ENCODE data around the gene PMPCA.

Gene PMPCA

GRCh38 chr9:136381311-136381710, 29.1 kb upstream of the PMPCA start:
- POLR2A ChIA-PET: no interaction called here
- H3K4me3 ChIP-seq (ENCODE audit: low read depth, low read length): no peak overlapping the region
- DNase-seq (ENCODE audit: low read depth, low spot score): no peak
- CTCF ChIA-PET: interaction anchor here (0.7 to 1.6 kb wide), 4 partner anchors 10 to 19 kb away, joined by 3 to 5 read pairs (median 3); no protein-coding TSS in a partner anchor
- no peak for TF ChIP-seq CTCF (IDR thresholded peaks at IDR 0.05; ENCODE audit: insufficient read depth, low read length, missing control alignments)

- DNase-seq (ENCODE audit: low read depth, low spot score): no peak
- CTCF ChIA-PET: interaction anchor here (0.7 to 1.6 kb wide), 5 partner anchors 9 to 69 kb away, joined by 3 to 5 read pairs (median 3); no protein-coding TSS in a partner anchor
- POLR2A ChIA-PET: no interaction called here
- no peak for TF ChIP-seq CTCF (IDR thresholded peaks at IDR 0.05; ENCODE audit: insufficient read depth, low read length, missing control alignments)
- no peak overlapping the region for H3K4me3 ChIP-seq (ENCODE audit: low read depth, low read length)
Measured at GRCh38 chr9:136381966-136382513, 28.4 kb upstream of the PMPCA start.

GRCh38 chr9:136383436-136383835, 27.0 kb upstream of the PMPCA start:
- TF ChIP-seq CTCF (IDR thresholded peaks at IDR 0.05; ENCODE audit: insufficient read depth, low read length, missing control alignments): no peak
- ChIA-PET POLR2A (no interaction called here), CTCF (interaction anchor here (1.3 to 2.0 kb wide), 3 partner anchors 19 to 70 kb away, joined by 5 to 6 read pairs (median 5); partner anchors contain the start of gene DNLZ)
- no peak for DNase-seq (ENCODE audit: low read depth, low spot score)
- no peak overlapping the region for H3K4me3 ChIP-seq (ENCODE audit: low read depth, low read length)

- DNase-seq (ENCODE audit: low read depth, low spot score): no peak
- POLR2A ChIA-PET: no interaction called here
- CTCF ChIA-PET: interaction anchor here (1.1 to 2.3 kb wide), 5 partner anchors 10 to 72 kb away, joined by 4 to 12 read pairs (median 5); partner anchors contain the start of genes DNLZ and SNAPC4
- no peak overlapping the region for H3K4me3 ChIP-seq (ENCODE audit: low read depth, low read length)
- TF ChIP-seq CTCF (IDR thresholded peaks at IDR 0.05; ENCODE audit: insufficient read depth, low read length, missing control alignments): no peak
Measured at GRCh38 chr9:136385015-136385414, 25.4 kb upstream of the PMPCA start.

- CTCF ChIA-PET: interaction anchor here (1.9 to 2.3 kb wide), 2 partner anchors 11 to 14 kb away, joined by 4 to 12 read pairs; partner anchors contain the start of gene SNAPC4
- POLR2A ChIA-PET: no interaction called here
- no peak for DNase-seq (ENCODE audit: low read depth, low spot score)
- no peak overlapping the region for H3K4me3 ChIP-seq (ENCODE audit: low read depth, low read length)
- no peak for TF ChIP-seq CTCF (IDR thresholded peaks at IDR 0.05; ENCODE audit: insufficient read depth, low read length, missing control alignments)
Measured at GRCh38 chr9:136386018-136386417, 24.4 kb upstream of the PMPCA start.

GRCh38 chr9:136387217-136387616, 23.2 kb upstream of the PMPCA start:
- H3K4me3 ChIP-seq (ENCODE audit: low read depth, low read length): no peak overlapping the region
- DNase-seq (ENCODE audit: low read depth, low spot score): no peak
- CTCF ChIA-PET: interaction anchor here (1.2 to 3.7 kb wide), 3 partner anchors 10 to 75 kb away, joined by 4 to 18 read pairs (median 15); partner anchors contain the start of gene SNAPC4
- TF ChIP-seq CTCF (IDR thresholded peaks at IDR 0.05; ENCODE audit: insufficient read depth, low read length, missing control alignments): no peak
- POLR2A ChIA-PET: no interaction called here

Measured in AG04449 (cell line).